CD4-positive, alpha-beta T cell treated with Interleukin-21 for 1 hour (primary cell): Measurements from ENCODE around the gene COASY.
A peak's percentile ranks its signal among the peaks of the same experiment; 100 is the strongest.

Experiments used
- DNase-seq: peaks from one replicate; pipeline ENCODE4 v3.0.0-alpha.2; 2020

The COASY gene

DNA sequence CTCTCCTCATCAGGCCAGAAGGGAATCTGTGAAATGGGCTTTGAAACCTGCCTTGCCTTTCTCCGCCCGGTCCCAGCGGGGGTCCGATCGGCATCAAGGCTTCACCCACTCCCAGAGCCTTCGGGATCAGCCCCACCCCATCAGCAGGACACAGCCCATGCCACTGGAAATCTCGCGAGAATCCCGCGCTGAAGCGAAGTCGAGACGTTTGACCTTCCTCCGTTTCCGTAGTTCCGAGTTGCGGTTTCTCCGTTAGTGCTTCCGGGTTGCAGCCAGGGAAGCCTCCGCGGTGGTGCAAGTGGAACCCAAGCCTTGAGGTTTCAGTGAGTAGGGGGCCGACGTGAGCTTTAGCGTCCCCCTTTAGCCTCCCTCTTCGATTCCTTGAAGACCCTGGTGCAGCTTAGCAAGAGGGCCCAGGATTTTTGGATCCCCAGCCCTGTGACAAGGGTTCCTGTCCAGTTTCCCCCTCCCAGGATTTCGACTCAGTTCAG lies at the start of gene COASY:
Gene COASY (plus strand): TSS at position 252 of the 491 bp plus-strand sequence. CDS start 475 bp downstream, outside the sequence.
- DNase-seq = peak; percentile 95

DNA sequence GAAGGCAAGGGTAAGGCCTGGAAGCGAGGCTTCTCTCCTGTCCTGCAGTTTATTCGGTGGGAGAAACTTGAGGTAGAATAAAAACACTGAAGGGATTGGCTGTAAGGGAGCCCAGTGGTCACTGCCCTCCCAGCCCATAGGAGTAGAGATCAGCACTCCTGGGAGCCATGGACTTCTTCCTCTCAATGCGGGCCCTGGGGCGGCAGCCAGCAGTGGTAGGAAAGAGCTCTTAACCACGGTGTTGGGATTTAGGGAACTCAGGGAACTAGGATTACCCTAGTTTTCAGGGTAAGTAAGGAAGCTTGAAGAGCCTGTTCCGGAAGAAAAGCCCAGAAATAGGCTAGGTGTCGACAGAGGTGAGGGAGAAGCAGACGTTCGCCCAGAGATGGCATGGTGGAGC lies 49.7 kb upstream of the COASY start:
- DNase-seq = no peak

GRCh38 chr17:42512733-42513251 lies 49.2 kb upstream of the COASY start:
- no peak for DNase-seq

GRCh38 chr17:42513686-42514085 lies 48.3 kb upstream of the COASY start:
- no peak for DNase-seq

DNA sequence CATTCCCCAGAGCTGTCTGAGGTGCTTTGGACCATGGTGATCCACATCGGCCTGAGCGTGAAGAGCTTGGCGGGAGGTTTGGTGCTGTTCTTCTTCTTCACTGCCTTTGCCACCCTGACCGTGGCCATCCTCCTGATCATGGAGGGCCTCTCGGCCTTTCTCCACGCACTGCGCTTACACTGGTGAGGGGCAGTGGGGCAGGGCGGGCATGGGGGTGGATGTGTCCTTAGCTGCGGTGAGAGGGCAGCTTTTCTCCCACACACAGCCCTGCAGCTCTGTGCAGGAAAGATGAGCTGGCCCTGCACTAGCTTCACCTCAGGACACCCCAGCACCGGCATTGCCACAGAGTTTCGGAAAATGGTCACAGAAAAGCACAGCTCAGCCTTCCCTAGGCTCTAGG lies 47.7 kb upstream of the COASY start:
- DNase-seq = no peak

DNA sequence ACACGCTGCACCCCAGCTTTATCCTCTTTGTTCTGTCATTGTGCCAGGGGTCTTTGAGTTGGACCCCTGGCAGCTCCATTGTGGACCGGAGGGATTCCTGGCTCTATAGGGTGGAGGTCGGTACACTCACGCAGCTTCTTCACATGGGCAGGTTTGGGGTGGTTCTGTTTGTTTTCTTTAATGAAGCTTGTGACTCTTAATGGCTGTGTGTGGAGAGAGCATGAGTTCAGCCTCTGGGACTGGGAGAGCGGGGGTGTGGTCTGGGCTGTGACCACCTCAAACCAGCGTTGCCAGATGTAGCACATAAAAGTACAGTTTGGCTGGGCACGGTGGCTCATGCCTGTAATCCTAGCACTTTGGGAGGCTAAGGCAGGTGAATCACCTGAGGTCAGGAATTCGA lies 47.1 kb upstream of the COASY start:
- no peak for DNase-seq

DNA sequence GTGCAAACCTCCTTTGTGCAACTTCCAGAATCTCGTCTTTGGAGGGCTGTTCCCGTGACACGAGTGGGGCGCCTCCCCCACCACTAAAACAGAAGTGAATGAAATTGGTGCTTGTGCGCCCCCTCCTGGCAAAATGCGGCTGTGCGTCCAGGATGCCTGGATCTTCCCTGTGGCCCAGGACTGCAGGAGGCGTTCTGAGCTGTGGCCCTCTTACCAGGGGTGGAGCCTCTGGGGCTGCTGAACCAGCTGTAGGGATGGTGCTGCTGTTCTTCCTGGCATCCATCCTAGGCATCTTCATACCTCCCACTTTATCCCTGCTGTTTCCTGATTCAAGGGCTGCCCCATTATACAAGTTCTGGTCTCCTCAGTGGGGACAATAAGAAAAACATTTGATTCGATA lies 44.4 kb upstream of the COASY start:
- peak; percentile 84 for DNase-seq

DNA sequence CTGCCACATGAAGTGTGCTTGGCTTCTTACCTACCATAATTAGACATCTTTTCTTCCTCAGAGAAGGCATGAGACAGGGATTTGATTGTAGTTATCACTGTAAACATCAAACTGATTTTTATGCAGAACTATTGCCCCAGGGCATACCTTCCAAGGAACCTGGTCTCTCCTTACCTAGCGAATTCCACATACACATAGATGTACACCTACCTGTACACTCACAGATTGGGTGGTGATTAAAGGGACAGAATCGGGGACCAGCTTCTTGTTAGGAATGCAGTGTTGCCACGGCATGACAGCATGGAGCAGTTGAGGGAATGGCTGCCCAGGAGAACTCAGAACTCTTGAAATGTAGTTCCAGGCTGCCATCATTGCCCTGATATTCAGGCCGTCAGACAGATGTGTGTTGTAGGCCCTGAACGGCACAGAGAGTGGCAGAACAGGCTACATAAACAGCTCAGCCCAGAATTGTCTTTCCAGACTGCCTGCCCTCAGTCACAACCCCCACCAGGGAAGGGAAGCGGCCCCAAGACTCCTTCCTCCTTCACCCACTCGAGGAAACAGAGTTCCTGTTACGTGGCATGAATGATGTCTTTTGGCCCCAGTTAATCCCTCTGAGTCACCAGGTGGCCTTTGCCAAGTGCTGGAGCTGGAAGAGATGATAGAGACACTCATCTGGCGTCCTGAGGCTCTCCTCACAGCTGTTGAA lies 43.7 kb upstream of the COASY start:
- no peak for DNase-seq

DNA sequence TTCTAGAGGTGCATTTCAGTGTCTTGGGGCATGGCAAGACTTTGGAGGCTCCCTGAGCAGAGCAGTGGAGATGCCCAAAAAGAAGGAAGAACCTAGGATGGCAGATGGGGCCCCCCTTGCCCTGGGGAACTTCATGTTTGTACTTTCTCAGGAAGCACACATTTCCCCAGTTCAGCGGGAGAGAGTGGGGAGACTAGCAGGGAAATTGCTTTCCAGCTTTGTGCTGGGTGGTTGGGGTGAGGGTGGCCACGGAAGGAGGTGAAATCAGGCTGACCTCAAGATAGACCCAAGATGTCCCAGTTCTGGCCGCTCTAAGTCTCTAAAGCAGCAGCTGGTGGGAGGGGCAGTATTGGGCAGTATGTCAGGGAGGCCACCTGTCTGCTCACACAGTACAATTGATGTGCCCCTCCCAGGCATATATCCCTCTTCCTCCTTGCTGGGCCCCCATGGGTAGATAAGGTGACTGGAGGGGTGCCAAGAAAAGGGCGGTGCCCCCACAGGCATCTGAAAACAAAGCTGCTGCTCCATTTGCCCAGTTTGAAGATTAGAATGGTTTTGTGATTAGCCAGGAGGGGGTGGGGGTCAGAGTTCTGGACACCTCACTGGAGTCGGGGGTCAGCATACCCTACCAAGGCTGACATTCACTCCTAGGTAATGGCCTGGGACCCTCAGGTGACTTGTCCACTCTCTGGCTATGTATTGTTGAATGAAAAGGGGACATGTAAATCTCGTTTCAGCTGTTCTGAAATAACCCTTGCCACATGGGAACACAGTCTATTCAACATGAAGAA lies 43.0 kb upstream of the COASY start:
- DNase-seq = no peak

DNA sequence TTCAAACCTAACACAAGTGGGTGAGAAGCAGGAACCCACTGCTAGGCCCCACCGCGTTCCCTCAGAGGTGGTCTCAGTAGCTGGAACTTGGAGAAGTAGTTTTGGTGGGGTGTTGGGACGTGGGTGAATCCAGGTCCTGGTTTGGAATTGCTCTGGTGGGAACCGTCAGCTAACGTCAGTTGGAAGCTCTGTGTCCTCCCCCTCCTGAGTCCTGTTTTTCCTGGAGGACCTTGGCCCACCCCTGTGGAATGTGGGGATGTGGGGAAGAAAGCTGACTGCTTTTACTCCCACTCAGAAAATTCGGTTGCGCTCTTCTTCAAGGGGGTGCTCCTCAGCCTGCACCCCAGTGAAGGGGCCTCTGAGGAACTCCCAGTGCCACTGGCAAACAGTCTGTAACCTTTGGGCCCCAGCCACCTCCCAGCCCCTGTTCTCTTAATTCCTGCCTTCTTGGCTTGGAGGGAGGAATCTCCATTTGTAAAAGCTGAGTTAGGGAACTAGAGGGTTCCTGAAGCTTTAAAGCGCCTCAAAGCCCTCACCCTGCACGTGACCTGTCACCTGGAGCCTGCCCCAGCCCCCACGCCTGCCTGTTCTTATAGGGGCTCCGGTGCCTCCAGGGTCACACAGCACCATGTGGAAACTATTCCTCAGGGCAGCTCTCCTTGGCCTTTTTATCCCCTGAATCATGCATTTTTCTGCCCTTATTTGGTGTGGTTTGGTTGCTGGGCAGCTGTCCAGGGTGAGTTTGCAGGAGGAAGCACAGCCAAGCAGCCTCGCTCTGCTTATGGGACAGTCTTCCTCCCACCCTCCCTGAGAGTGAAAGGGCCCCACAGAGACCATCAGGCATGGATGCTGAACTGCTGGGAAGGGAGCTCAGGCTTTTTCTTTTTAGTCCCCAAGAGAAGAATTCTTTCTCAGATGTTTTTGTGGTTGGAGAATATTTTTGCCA lies 42.1 kb upstream of the COASY start:
- no peak for DNase-seq

- peak; percentile 17 for DNase-seq
Measured at GRCh38 chr17:42520540-42520951, 41.4 kb upstream of the COASY start.

DNA sequence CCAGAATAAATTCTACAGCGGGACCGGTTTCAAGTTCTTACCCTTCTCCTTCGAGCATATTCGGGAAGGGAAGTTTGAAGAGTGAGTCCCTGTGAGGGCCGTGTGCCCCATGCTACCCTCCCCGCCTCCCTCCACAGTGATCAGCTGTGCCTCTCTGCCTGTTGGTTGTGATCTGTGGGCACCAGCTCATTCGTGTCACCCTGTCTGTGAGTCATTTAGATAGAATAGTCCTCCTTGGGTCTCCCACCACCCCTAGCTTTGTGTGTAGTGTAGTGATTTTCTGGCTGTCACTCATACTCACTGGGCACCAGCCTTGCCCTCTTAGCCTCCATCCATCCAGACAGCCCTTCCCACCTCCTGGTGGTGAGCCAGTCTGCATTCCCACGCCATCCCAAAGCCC lies 40.9 kb upstream of the COASY start:
- DNase-seq = no peak

- DNase-seq = no peak
Measured at GRCh38 chr17:42521666-42522262, 40.2 kb upstream of the COASY start.

- no peak for DNase-seq
Measured at GRCh38 chr17:42522263-42522790, 39.6 kb upstream of the COASY start.

DNA sequence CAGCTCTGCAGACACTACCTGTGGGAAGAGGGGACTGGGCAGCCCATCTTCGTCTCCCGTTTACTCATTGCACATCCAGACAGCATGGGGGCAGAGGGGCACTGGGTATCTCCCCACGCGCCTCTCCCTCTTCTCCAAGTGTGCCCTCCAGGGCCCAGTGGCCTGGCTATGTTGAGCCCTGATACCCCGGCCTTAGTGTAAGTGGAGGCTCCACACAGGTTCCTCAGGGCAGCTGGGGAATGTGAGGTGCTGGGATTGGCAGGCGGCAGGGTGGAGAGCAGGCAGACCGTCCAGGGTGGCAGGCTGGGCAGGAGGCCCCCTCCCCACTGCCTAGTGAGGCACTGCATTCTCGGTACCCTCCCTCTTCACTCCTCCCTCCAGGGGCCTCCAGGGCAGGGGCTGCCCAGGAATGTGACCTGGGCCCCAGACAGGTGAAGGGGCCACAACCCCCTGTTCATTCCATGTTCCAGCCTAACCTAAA lies 39.1 kb upstream of the COASY start:
- DNase-seq = no peak

DNA sequence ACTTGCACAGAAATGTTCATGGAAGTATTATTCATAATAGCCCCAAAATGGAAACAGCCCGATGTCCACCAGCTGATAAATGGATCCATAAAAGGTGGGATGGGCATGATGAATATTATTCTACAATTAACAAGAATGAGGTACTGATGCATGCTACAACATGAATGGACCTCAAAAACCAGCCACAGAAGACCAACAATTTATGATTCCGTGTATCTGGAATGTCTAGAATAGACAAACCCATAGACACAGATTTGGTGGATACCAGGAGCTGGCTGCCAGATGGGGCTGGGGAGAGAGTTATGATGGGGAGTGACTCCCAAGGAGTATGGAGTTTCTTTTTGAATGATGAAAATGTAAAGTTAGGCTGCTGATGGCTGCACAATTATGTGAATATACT lies 36.7 kb upstream of the COASY start:
- DNase-seq = no peak

DNA sequence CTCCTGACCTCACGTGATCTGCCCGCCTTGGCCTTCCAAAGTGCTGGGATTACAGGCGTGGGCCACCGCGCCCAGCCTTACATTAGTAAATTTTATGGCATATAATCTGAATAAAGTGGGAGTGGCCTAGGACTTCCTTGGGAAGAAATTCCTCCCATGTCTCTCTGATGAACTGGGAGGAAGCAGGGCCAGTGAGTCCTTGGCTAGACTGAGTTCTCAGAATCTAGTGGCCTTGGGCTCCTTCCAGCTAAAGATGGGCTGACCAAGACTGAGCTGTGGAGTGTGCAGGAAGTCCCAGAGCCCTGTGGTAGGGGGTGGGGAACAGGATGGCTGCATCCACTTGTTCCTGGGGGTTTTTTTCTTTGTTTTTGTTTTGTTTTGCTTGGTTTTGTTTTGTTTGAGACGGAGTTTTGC lies 35.9 kb upstream of the COASY start:
- DNase-seq = no peak

DNA sequence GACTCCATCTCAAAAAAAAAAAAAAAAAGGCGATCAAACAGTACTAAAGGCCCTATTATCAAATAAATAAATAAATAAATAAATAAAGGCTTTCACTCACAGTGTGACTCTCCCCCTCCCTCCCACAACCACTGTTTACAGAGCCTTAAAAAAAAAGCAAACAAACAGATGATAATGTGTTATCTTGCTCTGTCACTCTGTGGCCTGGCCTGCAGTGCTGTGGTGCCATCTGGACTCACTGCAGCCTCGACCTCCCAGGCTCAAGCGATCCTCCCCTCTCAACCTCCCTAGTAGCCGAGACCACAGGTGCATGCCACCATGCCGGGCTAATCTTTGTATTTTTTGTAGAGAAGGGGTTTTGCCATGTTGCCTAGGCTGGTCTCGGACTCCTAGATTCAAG lies 34.0 kb upstream of the COASY start:
- no peak for DNase-seq

DNA sequence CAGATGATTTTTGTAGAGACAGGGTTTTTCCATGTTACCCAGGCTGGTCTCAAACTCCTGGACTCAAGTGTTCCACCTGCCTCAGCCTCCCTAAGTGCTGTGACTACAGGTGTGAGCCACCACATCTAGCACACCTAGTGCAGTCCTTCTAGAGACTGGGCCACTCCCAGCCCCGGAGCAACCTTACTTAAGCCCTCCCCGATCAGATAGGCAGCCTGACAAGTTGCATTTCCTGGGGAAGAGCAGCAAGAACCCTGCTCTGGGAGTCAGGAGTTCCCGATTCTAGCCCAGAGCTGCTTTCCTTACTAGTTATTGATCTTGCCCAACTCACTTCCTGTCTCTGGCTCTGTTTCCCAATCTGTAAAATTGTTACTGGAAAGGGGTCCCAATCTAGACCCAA lies 32.9 kb upstream of the COASY start:
- DNase-seq = no peak

GRCh38 chr17:42530952-42531454 lies 30.9 kb upstream of the COASY start:
- no peak for DNase-seq

DNA sequence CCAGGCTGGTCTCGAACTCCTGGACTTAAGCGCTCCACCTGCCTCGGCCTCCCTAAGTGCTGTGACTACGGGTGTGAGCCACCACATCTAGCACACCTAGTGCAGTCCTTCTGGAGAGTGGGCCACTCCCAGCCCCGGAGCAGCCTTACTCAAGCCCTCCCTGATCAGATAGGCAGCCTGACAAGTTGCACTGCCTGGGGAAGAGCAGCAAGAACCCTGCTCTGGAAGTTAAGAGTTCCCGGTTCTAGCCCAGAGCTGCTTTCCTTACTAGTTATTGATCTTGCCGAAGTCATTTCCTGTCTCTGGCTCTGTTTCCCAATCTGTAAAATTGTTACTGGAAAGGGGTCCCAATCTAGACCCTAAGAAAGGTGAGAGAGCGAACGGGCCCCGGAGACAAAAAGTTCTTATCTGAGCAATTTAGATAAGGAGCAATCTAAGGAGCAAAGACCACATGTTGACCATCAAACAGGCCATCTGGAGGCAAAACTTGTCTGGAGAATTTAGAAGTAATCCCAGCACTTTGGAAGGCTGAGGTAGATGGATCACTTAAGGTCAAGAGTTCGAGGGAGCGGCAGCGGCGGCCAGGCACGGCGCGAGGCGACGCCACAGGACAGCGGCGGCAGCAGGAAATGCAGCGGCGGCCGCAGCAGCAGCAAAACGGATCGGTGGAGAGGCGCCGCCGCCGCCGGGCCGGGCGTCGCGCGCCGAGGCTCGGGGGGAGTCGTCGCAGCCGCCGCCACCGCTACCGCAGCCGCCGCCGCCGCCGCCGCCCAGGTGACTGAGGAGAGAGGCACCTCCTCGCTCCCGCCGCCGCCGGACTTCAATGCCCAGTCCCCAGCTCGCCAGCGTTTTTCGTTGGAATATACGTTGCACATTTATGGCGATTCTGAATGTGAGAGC lies 30.2 kb upstream of the COASY start:
- DNase-seq = peak; percentile 58
